HG03280 (cell line): Measurements from ENCODE around the gene RASGRP2.

ENCODE experiments used
- ATAC-seq: cut with Tn5 transposase; IDR thresholded peaks from one replicate; pipeline ENCODE4 v1.9.1; 2021; ENCODE audit warnings: mild to moderate bottlenecking, moderate library complexity; ENCODE audit not compliant: unreplicated experiment

The RASGRP2 gene

DNA sequence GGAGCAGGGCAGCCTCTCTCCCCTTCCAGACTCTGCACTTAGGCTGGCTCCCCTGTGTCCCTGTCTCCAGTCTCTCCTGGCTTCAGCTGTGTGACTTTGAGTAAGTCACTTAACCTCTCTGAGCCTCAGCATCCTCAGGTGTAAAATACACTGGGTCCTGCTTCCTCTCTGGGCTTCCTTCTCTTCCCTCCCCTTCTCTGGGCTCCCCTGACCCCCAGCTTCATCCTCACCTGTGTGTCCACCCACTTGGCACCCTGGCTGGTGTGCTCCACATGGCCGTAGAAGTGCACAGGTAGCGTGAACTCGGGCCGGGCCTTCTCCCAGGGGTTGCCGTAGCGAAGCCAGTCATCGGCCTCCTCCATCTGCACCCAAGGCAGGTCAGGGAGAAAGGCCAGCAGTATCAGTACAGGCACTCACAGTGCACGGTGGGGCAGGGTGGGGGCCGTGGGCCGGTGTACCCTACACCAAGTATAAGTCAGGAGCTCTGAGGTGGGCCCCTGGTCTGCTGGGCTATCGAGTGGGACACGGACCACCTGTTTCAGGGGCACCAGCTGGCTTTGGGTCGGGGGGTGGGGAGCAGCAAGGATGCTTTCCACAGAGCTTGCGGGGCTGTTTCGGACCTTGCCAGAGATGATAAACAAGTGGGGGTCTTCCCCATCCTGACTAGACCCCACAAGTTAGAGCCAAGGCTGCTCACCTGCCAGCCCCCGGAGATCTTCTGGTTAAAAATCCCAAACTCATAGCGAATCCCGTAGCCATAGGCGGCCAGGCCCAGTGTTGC lies 13.8 kb upstream of the RASGRP2 start:
- no peak for ATAC-seq

DNA sequence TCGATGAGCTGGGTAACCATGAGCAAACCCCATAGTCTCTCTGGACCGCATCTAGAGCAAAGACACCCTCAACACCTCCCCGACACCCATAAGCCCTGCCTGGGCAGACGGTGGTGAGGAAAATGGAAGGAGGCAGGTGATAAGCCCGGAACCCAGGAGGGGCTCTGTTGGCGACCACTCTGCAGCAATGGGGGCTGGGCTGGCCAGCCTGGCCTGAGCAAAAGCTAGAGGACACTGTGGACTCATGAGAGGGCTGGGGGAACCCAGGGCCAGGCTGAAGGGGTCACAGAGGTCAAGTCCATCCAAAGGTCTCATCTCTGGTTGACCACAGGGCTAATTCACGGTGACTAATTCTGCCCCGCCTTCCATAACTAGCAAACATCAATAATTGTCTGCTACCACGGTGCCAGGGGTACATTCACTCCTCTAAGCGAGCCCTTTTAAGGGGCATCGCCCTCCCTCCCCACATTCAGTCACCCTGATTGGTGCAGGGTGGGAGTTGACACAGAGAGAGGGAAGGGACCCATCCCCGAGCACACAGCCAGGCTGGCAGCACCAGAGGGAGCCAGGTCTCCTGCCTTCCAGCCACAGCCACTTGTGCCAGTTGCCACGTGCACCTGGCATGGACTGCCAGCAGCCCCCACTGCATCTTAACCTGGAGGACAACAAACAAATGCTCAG lies 11.9 kb upstream of the RASGRP2 start:
- ATAC-seq: no peak

DNA sequence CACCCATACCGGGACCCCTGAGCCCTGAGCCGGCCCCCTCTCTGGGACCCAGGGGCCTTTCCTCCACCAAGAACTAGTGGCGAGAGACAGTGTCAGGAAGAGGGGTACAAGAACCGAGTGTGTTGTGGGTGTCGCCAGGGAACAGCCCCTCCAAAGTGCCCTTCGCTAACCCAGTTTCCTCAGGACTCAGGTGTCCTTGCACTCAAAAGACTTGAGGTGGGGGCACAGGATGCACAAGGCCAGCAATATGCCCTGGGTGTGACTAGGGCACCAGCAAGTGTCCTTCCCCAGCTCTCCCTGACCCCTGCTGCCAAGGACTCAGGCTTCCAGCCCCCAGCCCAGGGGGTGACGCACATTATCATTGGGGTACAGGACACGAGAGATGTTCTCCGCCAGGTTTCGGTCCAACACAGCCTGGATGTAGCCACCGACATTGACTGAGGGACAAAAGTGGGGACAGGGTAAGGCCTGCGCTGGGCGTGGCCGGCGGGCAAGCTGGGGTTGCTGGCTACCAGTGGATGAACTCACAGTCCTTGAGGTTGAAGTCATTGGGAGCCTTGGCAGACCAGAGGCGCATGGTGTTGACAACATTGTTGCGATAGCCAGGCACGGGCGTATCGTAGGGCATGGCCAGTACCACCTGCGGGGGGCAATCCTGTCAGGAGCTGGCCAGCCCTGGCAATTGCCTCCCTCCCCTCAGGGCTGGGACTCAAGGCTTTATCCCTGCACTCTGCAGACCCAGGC lies 11.1 kb upstream of the RASGRP2 start:
- no peak for ATAC-seq

DNA sequence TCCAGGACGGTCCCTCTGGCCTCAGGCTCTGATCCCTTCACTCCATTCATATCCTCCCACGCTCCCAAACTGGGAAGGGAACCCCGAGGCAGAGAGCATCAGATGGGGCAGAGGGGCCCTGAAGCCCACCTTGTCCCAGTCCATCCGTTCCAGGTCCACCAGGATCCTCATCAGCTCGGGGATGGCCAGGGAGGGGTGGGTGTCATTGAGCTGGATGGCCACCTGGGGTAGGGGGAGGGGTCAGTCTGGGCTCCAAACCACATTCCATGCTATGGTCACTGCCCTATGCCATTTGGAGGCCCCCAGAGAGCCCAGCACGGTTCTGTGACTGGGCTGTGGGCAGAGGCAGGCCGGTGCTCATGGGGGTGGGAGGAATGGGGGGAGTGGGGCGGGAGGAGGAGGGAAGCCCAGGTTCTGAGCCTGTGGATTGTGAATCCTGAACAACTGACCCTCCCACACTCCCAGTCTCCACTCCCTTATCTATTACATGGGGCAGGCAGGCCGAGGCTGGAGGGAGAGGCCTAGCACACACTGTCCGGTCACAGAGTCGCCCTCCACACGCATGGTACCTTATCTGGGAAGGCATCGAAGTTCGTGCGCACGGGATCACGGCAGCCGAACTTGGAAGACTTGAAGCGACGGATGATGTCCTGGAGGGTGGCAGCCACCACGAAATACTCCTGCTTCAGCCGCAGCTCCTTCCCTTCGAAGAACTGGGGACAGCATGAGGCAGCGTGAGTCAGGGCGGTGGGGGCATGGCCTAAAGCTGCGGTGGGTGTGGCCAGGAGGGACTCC lies 10.4 kb upstream of the RASGRP2 start:
- ATAC-seq: no peak

DNA sequence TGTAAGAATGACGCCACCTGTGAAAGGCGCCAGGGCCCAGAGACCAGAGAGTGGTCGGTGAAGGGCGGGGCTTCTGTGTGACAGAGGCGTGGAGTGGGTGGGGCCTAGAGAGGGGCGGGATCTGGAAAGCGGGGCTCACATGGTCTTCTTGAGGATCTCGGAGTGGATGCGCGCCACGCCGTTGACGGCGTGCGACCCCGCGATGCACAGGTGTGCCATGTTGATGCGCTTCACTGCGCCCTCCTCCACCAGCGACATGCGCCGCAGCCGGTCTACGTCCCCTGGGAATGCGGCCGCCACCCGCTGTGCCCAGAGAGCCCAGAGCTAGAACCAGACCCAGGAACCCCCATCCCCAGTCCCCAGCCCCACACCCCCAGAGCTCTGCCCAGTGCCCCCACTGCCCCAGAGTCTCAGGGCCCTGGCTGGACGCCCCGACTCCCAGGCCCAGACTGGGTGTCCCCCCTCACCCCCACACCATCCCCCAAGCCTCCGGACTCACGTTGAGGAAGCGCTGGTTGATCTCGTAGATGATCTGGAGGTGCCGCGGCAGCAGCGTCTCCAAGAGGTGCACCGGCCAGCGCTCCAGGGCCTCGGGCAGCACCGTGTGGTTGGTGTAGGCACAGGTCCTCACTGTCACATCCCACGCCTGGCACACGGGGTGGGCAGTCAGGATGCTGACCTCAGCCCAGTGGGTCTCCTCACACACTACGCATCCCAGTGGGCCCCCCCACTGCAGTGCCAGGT lies 9.6 kb upstream of the RASGRP2 start:
- no peak for ATAC-seq

DNA sequence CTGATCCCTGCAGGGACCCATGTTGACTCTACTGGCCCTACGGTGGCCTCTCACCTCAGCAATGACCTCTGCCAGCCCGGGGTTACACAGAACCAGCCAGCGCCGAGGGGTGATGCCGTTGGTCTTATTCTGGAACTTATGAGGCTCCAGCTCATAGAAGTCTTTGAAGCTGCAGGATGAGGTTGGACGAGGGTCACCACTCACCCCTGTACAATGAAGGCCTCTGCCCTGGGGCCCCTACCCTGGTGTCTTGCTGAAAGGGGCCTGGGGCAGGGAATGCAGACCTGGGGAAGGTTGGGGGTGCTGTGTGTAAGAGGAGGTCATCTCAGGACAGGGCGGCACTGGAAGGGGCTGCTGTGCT lies 9.1 kb upstream of the RASGRP2 start:
- no peak for ATAC-seq

DNA sequence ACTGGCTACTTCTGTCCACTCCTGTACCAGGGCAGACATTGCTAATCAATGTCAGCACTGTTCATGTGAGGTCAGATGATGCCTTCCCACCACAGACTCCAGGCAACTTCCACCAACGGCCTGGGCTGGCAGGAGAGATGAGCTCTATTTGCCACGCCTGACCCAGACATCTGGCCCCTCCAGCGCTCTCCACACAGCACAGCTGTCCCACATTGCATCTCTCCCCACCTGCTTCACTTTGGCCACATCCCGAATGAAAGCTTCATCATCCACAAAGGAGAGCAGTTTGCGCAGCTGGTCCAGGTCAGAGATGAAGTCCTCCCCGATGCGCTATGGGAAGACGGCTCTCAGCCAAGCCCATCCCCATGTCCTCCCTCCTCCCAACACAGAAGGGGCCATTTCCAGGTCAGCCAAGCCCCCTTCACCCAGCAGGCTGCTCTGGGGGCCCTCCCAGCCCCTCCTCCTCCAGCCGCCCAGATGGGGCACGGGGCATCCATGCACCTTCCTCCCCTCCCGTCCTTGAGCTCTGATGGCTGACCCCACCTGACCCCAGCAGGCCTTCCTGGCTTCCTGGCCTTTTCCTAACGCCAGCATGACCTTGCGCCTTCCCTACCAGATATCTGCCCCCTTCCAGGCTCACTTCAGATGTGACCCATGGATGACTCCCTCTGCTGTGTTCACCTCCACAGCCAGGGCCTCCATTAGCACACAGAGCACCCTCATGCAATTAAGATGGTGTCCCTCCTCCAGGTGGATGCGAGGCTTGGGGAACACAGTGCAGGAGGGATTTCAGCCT lies 8.4 kb upstream of the RASGRP2 start:
- ATAC-seq: no peak

DNA sequence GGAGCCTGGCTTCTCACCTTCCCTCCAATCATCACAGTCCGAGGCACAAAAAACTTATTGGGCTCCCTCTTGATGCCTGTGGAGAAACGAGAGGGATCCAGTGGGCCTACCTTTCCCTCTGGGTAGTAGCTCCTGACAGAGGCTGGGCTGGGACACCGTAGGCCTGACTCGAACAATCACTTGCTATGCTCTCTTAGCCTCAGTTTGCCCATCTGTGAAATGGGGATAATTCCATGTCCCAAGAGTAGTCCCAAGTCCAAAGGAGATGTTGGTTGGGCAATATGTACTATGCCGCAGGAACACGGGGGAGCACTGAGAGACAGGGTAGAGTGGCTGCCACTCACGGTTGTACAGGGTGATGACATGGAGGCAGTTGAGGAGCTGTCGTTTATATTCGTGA lies 7.6 kb upstream of the RASGRP2 start:
- no peak for ATAC-seq

DNA sequence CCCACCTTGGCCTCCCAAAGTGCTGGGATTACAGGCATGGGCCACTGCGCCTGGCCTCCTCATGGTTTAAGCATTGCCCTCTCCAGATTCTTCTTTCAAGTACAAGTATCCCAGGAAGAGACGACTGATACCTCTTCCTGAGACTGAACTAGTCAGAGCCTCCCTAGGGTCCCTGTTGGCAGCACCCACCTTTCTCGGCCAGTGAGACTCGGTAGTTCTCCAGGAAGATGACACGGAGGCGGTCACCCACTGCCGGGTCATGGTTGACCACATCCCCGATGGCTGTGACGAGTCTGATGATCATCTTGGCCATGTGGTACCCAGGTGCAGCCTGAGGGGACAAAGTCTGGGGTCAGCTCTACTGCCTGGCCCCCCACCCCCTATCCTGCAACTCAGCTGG lies 7.2 kb upstream of the RASGRP2 start:
- ATAC-seq: no peak

DNA sequence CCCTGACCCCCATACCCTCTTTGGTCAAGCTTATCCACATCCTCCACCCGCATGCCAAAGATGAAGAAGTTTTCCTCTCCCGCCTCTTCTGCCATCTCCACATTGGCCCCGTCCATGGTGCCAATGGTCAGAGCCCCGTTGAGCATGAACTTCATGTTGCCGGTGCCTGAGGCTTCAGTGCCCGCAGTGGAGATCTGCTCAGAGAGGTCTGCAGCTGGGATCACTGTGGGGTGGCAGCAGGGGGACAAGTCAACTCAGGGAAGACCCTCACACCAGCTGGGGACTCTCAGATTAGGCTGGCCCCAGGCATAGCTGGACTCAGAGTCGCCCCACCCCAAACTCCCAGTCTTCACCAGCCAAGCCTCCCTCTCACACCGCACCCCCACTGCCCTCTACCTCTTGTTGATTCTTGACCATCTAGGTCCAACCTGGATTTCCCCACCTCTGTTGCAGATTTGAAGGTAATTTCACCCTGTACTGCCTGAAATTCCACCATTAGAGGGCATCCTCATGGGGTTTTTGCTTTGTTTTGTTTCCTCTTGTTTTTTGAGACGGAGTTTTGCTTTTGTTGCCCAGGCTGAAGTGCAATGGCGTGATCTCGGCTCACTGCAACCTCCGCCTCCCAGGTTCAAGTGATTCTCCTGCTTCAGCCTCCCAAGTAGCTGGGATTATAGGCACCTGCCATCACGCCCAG lies 6.6 kb upstream of the RASGRP2 start:
- no peak for ATAC-seq

DNA sequence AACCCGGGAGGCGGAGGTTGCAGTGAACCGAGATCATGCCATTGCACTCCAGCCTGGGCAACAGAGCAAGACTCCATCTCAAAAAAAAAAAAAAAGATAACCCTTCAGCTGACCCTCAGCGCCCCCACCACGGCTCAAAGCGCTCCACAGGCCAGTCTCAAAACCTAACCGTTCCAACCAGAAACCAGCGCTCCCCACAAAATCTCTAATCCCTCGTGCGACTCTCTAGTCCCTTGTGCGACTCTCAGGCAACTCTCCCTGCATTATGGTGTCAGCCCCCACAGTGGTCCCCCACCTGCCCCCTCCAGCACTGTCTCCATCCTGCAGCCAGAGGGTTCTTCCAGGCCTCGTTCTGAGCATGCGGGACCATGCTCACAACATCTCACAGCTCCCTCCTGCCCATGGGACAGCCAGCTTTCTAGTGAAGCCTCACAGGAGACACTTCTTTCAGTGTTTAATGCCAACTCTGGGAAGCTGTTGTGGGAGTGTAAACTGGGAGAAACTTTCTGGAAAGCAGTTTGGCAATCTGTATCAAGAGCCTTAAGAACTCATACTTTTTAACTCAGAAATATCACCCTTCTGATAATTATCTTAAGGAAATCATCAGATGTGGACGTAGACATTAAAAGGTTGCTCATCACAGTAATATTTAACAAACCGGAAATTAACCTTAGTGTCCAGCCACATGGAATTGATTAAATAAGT lies 4.2 kb upstream of the RASGRP2 start:
- no peak for ATAC-seq

DNA sequence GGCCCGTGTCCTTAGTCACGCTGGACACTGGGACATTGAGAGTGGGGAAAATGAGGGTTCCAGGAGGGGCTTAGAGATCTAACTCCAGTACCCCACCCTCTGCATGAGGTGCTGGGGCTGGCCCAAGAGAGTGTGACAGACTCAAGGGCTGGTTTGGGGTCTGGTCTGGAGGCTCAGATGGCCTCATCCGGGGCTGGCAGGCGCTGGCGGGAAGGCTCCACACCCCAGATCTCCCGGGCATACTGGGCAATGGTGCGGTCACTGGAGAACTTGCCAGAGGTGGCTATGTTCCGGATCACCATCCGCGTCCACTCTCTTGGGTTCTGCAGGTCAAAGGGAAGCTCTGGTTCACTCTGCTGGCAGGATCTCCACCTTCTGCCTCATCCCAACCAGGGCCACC lies 2.5 kb upstream of the RASGRP2 start:
- ATAC-seq: no peak

DNA sequence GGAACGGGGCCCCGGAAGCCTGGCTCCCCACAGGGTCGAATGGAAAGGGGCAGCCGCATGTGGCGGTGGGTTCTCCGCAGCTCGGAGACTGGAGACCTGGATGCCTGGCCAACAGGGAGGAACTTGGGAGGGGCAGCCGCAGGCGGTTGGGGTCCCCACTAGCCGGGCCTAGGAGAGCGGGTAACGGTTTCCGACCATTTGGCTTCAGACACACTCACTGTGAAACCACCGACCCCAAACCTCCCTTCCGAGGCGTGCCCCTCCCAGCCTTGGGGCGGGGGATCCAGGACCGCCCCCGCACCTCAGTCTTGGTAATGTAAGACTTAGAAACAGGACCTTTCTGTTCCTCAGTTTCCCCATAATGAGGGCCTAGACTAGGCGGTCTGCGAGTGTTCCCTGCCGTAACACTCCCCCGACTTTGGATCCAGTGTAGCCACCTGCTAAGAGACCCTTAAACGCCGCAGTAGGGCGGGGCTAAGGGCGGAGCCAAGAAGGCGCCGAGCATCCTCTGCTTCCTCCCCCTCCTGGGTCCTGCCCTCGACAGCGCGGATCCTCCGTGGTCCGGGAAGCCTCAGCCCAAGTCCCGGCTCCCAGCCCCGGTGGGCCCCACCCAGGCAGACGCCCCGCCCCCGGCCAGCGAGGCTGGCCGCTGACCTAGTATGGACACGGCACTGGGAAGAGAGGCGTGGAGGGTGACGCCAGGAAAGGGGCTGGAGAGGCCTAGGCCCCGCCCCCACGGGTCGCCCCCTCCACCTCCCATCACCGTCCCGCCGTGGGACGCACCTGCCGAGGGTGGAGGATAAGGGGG lies 1.8 kb upstream of the RASGRP2 start:
- ATAC-seq: no peak

DNA sequence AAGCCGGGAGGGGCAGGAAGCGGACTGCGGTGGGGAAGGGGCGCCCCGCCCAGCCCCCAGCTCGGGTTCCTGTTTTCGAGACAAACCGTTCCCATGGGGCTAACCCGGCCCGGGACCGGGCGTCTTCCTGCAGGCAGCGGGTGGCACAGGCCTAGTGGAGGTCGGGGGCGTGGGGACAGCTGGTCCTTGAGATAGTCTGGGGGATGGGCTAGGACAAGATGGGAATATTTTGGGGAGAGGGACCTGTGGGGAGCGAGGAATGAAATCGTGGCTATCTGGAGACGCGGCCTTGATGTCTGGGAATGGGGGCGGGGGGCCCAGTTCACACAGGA lies 1.2 kb upstream of the RASGRP2 start:
- ATAC-seq: no peak

DNA sequence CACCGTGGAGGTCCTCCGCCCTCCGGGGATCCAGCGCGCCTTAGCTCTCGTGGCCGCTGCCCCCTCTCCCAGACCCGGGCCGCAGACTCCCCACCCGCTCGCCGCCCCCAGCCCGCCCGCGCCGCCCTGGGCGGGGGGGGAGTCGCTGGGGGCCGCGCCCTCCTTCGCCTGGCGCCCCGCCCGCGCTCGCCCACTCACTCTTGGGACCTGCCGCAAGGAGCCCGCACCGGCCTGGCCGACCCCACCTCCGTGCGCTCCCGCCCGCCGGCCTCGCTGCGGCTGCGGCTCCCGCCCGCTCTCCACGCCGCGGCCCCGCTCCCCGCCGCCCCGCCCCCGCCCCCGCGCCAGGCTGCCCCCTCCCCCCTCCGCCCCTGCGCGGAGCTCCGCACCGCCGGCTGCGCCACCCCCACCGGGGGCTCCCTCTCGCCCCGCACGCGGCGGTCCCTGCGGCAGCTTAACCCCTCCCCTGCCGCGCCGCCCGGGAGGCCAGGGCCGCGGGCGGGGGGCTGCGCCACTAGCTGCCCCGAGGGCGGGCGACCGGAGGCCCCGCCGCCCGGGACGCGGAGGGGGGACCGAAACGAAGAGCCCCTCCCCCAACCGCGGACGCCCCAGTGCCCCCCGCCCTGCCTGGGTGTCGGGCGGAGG lies 724 bp upstream of the RASGRP2 start:
- no peak for ATAC-seq

DNA sequence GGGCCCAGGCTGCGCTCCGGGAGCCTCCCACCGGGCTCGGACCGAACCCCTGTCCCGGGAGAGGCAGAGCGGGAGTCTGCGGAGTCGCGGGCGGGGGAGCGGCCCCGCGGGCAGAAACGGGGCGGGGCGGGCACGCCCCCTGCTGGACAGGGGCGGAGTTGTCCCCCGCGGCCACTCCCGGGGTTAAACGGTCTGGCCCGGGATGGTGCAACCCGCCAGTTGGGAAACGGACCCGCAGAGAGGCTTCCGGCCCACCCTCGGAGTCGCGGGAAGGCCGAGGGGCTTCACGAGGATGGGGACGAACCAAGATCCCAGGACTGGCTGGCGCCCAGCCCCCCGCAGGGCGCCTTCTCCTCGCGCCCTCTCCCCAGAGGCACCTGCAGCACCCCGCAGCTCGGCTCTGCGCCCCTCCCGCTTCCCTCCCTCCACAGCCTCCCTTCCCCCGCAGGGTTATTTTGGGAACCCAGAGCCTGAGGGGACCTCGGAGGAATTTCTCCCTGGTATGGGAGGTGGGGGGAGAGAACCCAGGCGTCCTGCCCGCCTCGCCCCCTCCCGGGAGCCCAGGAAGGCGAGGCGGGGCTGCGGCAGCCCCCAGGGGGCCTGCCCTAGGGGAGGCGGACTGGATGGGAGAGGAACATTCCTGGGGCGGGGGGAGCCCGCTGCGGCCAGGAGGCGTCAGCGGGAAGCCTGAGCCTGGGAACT lies 902 bp downstream of the RASGRP2 start:
- no peak for ATAC-seq
